WI38 (cell line): ENCODE measurements around the gene C12orf43.

Experiments used
- H3K4me3 ChIP-seq: 2 replicates; pipeline ENCODE4 v1.5.1; 2011; ENCODE audit warnings: low read depth, mild to moderate bottlenecking, control low read depth, low read length
- CTCF ChIP-seq: IDR thresholded peaks from 2 replicates; pipeline ENCODE4 v1.5.1; 2012; ENCODE audit warnings: low read depth, mild to moderate bottlenecking, control low read depth, low read length

The C12orf43 gene

DNA sequence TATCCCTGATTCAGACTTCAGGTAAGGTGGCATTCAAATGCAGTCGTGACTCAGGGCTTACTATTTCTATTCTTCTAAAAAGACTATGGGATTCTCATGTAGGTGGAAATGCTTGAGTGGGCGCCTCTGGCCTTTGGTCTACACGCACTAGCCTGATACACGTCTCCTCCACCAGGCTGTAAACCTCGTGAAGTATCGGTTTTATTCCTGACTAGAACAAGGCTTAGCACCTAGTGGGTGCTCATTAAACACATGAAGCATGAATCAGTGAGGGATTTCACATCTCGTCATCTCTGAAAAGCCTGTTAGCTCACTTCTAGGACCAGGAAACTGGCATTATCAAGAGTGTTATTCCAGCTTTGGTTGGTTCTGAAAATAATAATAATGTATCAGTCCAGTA is 55.6 kb downstream of the C12orf43 start:
- no peak for TF ChIP-seq CTCF
- H3K4me3 ChIP-seq: no peak overlapping the region

DNA sequence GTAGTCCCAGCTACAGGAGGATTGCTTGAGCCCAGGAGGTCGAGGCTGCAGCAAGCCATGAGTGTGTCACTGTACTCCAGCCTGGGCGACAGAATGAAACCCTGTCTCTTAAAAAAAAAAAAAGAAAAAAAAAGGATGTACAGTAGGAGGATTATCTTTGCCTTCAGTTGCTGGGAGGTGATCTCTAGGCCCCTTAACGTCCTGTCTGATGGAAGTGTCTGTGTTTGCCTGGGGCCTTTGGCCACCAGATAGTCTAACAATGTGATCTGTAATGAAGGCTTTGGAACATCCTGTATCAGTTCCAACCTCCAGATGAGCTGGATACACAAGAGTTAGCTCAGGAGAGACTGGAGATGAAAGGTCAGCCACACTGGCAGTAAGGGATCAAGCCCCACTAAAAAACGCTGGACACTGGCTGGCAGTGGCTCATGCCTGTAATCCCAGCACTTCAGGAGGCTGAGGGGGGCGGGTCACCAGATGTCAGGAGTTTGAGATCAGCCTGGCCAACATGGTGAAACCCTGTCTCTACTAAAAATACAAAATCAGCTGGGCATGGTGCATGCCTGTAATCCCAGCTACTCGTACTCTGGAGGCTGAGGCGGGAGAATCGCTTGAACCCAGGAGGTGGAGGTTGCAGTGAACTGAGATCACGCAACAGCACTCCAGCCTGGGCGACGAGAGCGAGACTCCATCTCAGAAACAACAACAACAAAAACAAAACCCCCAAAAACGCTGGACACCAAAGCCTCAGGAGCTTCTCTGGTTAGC is 57.0 kb downstream of the C12orf43 start:
- TF ChIP-seq CTCF: no peak
- H3K4me3 ChIP-seq: no peak overlapping the region

GRCh38 chr12:120956579-120957300 is 59.5 kb downstream of the C12orf43 start:
- TF ChIP-seq CTCF: no peak
- H3K4me3 ChIP-seq: no peak overlapping the region

DNA sequence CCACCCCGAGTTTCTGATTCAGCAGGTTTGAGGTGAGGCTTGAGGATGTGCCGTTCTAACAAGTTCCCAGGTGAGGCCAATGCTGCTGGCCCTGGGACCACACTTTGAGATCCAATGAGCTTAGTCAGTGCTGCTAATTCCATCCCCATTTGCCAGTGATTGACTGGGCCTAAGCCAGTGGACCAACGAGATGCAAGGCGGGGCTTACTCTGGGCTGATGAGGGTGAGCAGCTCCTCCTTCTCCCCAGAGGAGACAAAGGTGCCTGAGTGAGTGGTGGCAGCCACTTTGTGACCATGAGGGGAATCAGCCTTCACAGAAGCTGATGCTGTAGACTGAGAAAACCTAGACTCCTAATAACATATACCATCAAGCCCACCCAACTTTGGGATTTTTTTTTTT is 61.1 kb downstream of the C12orf43 start:
- TF ChIP-seq CTCF: no peak
- no peak overlapping the region for H3K4me3 ChIP-seq

DNA sequence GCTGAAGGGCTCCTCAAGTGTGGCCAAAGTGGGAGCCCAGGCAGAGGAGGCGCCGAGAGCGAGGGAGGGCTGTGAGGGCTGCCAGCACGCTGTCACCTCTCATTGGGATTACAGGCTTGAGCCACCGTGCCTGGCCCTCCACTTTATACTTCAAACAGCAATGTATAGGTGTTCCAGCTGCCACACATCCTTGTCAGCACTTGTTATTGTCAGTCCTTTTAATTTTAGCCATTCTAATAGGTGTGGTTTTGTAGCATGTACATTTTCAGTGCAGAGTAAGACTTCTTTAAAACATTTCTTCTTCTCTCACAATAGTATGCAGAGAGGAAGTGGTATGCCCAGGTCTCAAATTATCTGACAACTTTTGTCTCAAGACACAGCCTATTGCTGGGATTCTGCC is 65.5 kb downstream of the C12orf43 start:
- no peak for TF ChIP-seq CTCF

More for the DNA sequence above, 65.5 kb downstream of the C12orf43 start:
- no peak overlapping the region for H3K4me3 ChIP-seq
